Measurements from ENCODE around the gene LRRC4C. TPM values are rescaled to one million over a fixed set of nuclear protein-coding genes. Genes with fewer than 3 reads are reported as not detected.

LRRC4C gene
- total and polyA plus RNA-seq, 12 donors = 0.15 to 0.93 (median 0.40) TPM

DNA sequence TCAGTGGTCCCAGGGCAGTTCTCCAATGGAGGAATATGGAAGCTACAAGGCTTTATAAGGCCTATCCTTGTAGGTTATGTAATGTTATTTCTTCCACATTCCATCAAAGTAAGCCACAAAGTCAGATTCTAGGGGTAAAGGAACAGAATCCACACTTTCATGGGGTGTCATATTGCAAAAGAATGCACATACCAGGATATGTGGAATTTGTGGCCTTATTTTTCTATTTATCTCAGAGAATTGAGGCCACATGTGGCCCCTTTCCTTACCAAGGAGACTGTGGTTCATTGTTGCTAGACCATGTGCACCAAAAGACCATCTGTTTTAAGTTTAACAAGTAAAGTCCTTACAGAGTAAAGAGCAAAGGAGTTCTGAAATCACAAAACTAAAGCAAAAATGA lies 12.9 kb downstream of the LRRC4C start:
- intact Hi-C loops (cut with DNase I) = no loop called here
- no peaks in the 10 kb centered on the region for H3K27me3 ChIP-seq
- no peaks in the 10 kb centered on the region for H3K4me1 ChIP-seq
- no peak overlapping the region for H3K4me3 ChIP-seq
- ATAC-seq (no peak), DNase-seq (no peak)
- H3K36me3 ChIP-seq = no peaks in the 10 kb centered on the region
- TF ChIP-seq, protein P1, sequence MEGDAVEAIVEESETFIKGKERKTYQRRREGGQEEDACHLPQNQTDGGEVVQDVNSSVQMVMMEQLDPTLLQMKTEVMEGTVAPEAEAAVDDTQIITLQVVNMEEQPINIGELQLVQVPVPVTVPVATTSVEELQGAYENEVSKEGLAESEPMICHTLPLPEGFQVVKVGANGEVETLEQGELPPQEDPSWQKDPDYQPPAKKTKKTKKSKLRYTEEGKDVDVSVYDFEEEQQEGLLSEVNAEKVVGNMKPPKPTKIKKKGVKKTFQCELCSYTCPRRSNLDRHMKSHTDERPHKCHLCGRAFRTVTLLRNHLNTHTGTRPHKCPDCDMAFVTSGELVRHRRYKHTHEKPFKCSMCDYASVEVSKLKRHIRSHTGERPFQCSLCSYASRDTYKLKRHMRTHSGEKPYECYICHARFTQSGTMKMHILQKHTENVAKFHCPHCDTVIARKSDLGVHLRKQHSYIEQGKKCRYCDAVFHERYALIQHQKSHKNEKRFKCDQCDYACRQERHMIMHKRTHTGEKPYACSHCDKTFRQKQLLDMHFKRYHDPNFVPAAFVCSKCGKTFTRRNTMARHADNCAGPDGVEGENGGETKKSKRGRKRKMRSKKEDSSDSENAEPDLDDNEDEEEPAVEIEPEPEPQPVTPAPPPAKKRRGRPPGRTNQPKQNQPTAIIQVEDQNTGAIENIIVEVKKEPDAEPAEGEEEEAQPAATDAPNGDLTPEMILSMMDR (IDR thresholded peaks at IDR 0.05) = no peak
- no peaks in the 10 kb centered on the region for H3K9me3 ChIP-seq
- no peak overlapping the region for H3K27ac ChIP-seq

DNA sequence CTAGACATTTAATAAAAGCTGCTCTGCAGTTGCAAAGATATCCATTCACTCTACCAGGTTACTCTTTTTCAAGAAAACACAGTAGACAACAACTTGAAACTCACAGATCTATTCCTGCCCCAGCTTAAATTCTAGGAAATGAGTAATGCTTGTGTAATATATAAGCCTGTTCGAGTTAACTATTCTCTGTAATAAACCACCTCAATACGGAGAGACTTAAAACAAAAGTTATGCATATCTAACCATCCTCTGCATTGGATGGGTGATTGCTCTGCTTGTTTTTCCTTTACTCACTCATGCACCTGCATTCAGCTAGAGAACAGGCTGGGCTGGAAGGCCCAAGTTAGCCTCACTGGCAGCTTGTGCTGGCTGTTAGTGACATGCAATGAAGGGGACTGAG lies 13.3 kb downstream of the LRRC4C start:
- WGBS, 2 donors = 77 to 81% methylated on average over 2 of the region's 2 CpGs
- H3K4me1 ChIP-seq = no peaks in the 10 kb centered on the region
- TF ChIP-seq, protein P1 (IDR thresholded peaks at IDR 0.05) = no peak
- H3K27ac ChIP-seq = no peak overlapping the region
- no peak overlapping the region for H3K4me3 ChIP-seq
- ATAC-seq = no peak
- intact Hi-C loops (cut with DNase I) = no loop called here
- no peaks in the 10 kb centered on the region for H3K27me3 ChIP-seq
- no peak for DNase-seq
- H3K36me3 ChIP-seq = no peaks in the 10 kb centered on the region
- no peaks in the 10 kb centered on the region for H3K9me3 ChIP-seq

DNA sequence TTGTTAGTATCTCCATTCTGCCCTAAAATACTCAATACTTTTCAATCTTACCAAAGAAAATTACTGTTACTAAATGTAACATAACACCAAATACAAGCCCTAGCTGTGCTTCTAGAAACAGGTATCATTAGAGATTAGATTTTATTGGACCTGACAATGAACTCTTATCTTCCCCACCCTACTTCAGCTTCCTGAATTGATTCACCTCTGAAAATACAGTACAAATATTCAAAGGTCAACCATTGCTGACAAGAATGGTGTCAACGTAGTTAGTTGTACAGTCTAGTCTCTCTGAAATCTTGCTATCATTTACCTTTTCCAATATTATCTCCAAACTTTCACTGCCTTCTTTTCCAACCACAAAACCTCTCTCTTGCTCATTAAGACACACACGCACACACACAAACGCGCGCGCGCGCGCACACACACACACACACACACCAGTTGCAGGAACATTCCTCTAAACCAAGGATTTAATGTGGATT lies 22.4 kb downstream of the LRRC4C start:
- Histone ChIP-seq H3K27ac (no peak overlapping the region), H3K36me3 (no peaks in the 10 kb centered on the region), H3K9me3 (peaks cover 0 to 5% (median 0%) of the 10 kb centered on the region in 11 donors), H3K4me1 (no peaks in the 10 kb centered on the region), H3K27me3 (no peaks in the 10 kb centered on the region), H3K4me3 (no peak overlapping the region)
- intact Hi-C loops (cut with DNase I) = loop anchor here in 1 of 10 donors (10.0 kb wide), 1 partner anchor 192 kb away; no protein-coding TSS in a partner anchor
- DNase-seq (no peak), ATAC-seq (no peak)
- 50 to 77% methylated on average over 9 of the region's 9 CpGs for WGBS, 2 donors
- TF ChIP-seq, protein P1 (IDR thresholded peaks at IDR 0.05) = no peak

DNA sequence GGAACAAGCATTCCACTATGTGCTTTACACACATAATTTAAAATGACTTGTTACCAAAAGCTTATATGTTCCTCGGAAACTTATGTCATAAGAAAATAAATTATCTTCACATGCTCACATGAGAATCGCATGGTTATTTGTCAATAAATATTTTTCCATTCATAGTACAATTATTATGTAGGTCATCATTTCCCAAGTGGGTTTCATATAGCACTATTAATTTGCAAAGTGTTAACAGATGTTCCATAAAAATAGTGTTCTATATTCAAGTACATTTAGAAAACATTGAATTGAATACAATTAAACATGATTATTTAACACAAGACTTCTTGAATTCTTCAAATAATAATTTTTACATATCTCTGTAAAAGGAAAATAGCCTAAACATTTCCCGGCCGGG lies 23.9 kb downstream of the LRRC4C start:
- intact Hi-C loops (cut with DNase I) = loop anchor here in 1 of 10 donors (10.0 kb wide), 1 partner anchor 191 kb away; no protein-coding TSS in a partner anchor
- 78 to 84% methylated on average over 4 of the region's 4 CpGs for WGBS, 2 donors
- no peaks in the 10 kb centered on the region for H3K27me3 ChIP-seq
- no peak for DNase-seq
- no peaks in the 10 kb centered on the region for H3K4me1 ChIP-seq
- no peak overlapping the region for H3K27ac ChIP-seq
- H3K9me3 ChIP-seq = peaks cover 0 to 5% (median 0%) of the 10 kb centered on the region in 11 donors
- TF ChIP-seq, protein P1 (IDR thresholded peaks at IDR 0.05) = no peak
- no peak for ATAC-seq
- no peak overlapping the region for H3K4me3 ChIP-seq
- H3K36me3 ChIP-seq = no peaks in the 10 kb centered on the region
